HG03354 (cell line): Measurements from ENCODE around the gene C1orf198.
"Not testable (repeated sequence)": the region's sequence is repeated elsewhere in the genome, so short reads cannot be mapped to it uniquely, and the experiment has no call there.

ENCODE experiments used
- ATAC-seq: cut with Tn5 transposase; IDR thresholded peaks from one replicate; pipeline ENCODE4 v1.9.1; 2021; ENCODE audit warnings: mild to moderate bottlenecking; ENCODE audit not compliant: unreplicated experiment, poor library complexity, severe bottlenecking

Gene C1orf198

GRCh38 chr1:230863449-230863848 is 4.9 kb downstream of the C1orf198 start:
- no peak for ATAC-seq

DNA sequence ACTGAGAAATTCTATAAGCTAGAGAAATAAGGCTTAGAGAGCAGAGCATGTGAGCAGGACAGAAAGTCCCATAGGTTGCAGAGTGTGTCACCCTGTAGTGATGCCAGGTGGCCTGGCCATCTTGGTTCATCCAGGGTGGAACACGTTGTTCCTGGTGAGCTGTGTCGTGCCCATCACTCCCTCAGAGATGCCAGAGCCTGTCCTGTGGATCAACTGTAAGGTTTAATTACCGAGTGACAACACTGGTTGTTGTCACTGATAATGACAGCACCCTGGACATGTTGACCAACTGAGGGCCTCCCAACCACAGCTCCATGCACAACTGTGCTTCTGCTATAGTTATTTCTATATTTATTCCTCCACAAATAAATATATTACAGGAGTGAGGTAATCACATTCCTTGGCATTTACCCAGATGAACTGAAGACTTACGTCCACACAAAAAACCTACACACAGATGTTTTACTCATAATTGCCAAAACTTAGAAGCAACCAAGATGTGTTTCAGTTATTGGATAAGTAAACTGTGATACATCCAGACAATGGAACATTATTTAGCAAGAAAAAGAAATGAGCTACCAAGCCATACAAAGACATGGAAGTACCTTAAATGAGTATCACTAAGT is 6.2 kb downstream of the C1orf198 start:
- no peak for ATAC-seq

DNA sequence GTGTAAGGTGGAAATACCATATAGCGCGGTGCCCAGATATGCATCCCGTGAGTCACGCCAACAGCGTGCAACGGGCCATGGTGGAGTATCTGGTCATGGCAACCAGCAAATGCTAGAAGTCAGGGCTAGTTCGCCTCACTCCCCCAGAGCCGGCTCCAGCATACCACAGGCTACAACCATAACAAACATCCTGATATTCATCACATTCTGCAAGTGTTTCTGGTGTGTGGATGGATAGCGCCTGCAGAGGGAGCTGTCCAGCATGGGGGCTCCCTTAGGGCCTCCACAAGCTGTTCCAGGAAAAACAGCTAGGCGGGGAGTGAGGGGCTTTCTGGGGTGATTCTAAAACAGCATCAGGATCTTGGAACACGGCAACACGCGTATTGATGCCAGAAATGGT is 6.8 kb downstream of the C1orf198 start:
- ATAC-seq = no peak

GRCh38 chr1:230860617-230861384 is 7.5 kb downstream of the C1orf198 start:
- no peak for ATAC-seq

GRCh38 chr1:230858918-230859729 is 9.2 kb downstream of the C1orf198 start:
- ATAC-seq = no peak

- no peak for ATAC-seq
Measured at GRCh38 chr1:230858236-230858820, 10.0 kb downstream of the C1orf198 start.

GRCh38 chr1:230857822-230858221 is 10.5 kb downstream of the C1orf198 start:
- ATAC-seq = no peak

- ATAC-seq = no peak
Measured at GRCh38 chr1:230857077-230857476, 11.2 kb downstream of the C1orf198 start.

DNA sequence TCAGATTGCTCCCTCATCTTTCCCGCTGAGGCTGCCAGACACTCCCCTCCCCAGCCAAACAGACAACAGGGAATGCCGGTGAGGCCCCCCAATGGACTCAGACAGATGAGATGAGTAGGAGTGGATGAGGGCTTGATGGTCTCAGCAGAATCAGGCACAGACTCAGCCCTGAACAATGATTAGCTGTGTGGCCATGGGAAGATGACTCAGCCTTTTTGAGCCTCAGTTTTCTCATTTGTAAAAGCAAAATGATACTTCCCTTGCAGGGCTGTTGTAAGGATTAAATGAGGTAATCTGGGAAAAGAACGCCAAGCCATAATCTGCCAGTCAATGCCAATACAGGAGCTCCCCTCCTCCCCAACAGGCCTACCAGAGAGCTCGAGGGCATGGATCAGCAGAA is 12.4 kb downstream of the C1orf198 start:
- ATAC-seq = no peak

DNA sequence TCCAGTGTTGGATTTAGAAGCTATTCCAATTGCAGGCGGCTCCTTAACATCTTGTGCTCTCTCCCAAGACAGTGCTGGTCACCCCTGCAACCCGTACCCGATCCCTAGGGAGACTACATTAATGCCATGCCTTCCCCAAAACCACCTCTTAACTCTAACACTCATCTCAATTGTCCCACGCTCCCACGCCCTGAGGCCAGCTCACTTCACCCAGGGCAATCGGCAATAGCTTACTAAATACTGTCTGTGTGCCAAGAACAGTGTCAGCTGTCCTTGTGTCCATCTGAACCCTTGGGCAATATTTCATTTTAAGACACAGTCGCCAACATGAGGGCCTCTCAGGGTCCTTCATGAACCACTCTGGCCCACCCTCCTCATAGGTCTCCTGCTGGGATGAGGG is 13.9 kb downstream of the C1orf198 start:
- no peak for ATAC-seq

GRCh38 chr1:230853731-230854130 is 14.6 kb downstream of the C1orf198 start:
- no peak for ATAC-seq

- no peak for ATAC-seq
Measured at GRCh38 chr1:230852959-230853358, 15.4 kb downstream of the C1orf198 start.

DNA sequence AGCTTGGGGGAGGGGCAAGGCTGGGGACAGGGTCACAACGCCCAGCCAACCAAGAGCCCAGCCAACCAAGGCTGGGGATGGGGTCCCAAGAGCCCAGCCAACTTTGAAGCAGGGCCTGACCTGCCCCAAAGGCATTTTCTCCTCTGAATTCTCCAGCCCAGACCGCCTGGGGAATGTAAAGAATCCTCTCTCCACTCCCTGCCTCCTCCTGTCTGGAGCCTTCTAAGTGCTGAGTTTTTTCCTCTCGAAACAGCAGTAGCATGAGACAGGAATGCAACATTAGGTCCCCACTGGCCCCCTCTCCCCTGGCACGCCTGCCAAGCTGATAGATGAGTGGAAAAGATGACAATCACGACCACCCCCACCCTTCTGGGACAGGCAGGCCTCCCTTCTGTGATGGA is 17.0 kb downstream of the C1orf198 start:
- ATAC-seq = no peak

- ATAC-seq = no peak
Measured at GRCh38 chr1:230850547-230850946, 17.8 kb downstream of the C1orf198 start.

GRCh38 chr1:230849451-230850224 is 18.7 kb downstream of the C1orf198 start:
- ATAC-seq = no peak

GRCh38 chr1:230848235-230848634 is 20.1 kb downstream of the C1orf198 start:
- ATAC-seq = no peak

DNA sequence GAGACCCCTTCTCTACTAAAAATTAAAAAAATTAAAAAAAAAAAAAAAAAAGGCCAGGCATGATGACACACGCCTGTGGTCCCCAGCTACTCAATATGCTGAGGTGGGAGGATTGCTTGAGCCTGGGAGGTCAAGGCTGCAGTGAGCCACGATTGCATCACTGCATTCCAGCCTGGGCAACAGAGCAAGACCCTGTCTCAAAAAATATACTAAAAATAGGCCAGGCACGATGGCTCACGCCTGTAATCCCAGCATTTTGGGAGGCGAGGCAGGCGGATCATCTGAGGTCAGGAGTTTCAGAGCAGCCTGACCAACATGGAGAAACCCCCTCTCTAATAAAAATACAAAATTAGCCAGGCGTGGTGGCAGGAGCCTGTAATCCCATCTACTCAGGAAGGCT is 23.1 kb downstream of the C1orf198 start:
- ATAC-seq = not testable (repeated sequence)

- no peak for ATAC-seq
Measured at GRCh38 chr1:230844561-230844960, 23.8 kb downstream of the C1orf198 start.

DNA sequence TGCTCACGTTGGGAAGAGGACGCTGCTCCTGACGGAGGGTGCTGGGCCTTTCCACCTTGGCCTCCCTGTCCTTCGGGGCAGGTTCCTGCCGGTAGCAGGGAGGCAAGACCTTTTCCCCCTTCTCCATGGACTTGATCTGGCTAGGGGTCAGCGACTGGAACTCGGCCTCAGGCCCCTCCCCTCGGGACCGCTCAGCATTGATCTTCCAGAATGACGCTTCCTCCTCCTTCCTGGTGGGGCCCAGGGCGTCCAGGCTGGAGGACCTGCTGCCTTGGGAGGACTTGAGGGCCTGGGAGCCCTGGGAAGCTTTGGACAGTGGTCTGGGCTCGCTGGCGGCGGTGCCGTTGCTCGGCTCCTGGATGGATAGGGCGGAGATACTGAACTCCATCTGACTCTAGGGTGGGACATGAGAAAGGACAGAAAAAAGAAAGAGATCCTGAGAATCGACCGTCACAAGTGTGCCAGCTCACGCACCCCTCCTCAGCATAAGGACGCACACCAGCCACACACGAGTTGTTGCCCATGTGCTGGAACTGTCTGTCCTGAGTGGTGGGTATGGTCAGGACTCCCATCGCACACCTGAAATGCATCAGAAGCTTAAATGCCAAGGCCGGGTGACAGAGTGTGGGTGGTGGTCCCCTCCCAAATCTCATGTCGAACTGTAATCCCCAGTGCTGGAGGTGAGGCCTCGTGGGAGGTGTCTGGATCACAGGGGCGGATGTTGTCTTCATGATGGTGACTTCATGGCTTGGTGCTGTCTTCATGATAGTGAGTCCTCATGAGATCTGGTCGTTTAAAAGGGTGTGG is 24.6 kb downstream of the C1orf198 start:
- no peak for ATAC-seq
